DOHH2 (cell line): Measurements from ENCODE around the gene CERS6.

Experiments used
- EZH2phosphoT487 ChIP-seq: fragments of 200-600 bp; sonication (generic); IDR thresholded peaks from 2 replicates; pipeline ENCODE4 v1.6.1; 2017; ENCODE audit warnings: borderline replicate concordance, mild to moderate bottlenecking, antibody characterized with exemption, low read length, moderate library complexity, mixed read lengths
- TF ChIP-seq, protein P1 (sequence below): fragments of 200-600 bp; sonication (generic); IDR thresholded peaks from one replicate; pipeline ENCODE4 v1.5.1; 2014; ENCODE audit warnings: antibody characterized with exemption, mild to moderate bottlenecking, low read depth, low read length; ENCODE audit not compliant: poor library complexity, severe bottlenecking

- TF ChIP-seq, protein P1, sequence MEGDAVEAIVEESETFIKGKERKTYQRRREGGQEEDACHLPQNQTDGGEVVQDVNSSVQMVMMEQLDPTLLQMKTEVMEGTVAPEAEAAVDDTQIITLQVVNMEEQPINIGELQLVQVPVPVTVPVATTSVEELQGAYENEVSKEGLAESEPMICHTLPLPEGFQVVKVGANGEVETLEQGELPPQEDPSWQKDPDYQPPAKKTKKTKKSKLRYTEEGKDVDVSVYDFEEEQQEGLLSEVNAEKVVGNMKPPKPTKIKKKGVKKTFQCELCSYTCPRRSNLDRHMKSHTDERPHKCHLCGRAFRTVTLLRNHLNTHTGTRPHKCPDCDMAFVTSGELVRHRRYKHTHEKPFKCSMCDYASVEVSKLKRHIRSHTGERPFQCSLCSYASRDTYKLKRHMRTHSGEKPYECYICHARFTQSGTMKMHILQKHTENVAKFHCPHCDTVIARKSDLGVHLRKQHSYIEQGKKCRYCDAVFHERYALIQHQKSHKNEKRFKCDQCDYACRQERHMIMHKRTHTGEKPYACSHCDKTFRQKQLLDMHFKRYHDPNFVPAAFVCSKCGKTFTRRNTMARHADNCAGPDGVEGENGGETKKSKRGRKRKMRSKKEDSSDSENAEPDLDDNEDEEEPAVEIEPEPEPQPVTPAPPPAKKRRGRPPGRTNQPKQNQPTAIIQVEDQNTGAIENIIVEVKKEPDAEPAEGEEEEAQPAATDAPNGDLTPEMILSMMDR: no peak
- no peak for TF ChIP-seq EZH2phosphoT487
These were observed 337.5 kb downstream of the CERS6 start for GRCh38 chr2:168793596-168793995.
